NCI-H2196 (cell line): Measurements from ENCODE around the gene CROCC2.
A peak's percentile ranks its signal among the peaks of the same experiment; 100 is the strongest.
"Not testable (repeated sequence)": the region's sequence is repeated elsewhere in the genome, so short reads cannot be mapped to it uniquely, and the experiment has no call there.

Experiments used
- DNase-seq: peaks from one replicate; lab custom pipeline; 2025; ENCODE audit not compliant: unreplicated experiment; lab: John Stamatoyannopoulos, UW

The CROCC2 gene

DNA sequence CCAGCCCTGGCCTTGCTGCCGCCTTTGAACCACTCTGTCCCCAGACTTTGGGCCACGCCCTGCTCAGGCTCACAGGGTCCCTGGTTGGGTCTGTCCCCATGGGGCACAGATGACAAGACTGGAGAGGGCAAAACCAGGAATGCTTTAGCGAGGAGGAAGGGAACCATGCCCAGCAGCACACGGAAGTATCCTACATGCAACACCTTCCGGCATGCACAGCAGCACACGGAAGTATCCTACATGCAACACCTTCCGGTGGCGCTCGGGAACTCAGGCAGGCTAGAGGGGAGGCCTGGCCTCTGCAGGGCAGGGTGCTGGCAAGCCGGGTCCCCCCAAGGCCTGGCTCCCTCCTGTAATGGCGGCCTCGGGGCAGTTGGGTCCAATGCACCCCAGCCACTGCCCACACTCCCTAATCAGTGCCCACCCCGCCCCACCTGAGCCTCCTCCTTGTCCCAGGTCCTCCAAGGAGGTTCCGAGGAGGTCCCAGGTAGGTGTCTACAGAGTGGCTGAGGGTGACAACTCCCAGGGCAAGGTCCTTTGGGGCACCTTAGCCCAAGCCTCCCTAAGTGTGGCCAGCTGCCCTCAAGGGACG is 58.7 kb downstream of the CROCC2 start:
- DNase-seq = no peak

DNA sequence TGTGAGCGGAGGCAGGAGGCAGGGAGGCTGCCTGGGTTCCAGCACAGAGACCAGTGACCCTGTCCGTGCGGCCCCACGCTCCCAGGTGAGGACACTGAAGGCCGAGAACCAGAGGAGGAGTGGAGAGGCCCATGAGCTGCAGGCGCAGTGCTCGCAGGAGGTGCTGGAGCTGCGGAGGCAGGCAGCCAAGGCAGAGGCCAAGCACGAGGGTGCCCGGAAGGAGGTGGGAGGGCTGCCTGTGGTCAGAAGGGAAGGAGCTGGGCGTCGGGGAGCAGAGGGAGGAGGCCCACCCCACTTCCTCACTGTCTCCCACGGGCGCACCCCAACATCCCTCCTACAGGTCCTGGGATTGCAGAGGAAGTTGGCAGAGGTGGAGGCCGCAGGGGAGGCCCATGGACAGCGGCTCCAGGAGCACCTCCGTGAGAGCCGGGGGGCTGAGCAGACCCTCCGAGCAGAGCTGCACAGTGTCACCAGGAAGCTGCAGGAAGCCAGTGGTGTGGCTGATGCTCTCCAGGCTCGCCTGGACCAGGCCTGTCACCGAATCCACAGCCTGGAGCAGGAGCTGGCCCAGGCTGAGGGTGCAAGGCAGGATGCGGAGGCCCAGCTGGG is 59.3 kb downstream of the CROCC2 start:
- no peak for DNase-seq

DNA sequence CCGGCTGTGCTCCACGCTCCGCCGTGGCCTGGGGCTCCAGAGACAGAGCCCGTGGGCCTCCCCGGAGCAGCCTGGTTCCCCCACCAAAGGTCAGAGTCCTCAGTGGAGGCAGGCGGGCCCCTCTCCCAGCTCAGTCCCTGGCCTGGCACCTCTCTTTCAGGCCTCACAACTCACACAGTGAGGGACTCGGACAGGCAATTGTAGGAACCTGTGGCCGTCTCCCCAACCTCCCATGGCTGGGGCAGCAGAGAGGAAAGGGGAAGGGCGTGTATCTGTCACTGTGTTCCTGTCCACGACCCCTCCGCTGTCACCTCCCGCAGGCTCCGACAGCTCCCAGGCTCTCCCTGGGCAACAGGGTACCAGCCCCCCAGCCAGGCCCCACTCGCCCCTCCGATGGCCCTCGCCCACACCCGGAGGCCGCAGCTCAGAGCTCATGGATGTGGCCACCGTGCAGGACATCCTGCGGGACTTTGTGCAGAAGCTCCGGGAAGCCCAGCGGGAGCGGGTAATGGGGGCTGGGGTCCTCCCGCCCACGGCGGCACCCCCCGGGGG is 59.8 kb downstream of the CROCC2 start:
- DNase-seq = no peak

DNA sequence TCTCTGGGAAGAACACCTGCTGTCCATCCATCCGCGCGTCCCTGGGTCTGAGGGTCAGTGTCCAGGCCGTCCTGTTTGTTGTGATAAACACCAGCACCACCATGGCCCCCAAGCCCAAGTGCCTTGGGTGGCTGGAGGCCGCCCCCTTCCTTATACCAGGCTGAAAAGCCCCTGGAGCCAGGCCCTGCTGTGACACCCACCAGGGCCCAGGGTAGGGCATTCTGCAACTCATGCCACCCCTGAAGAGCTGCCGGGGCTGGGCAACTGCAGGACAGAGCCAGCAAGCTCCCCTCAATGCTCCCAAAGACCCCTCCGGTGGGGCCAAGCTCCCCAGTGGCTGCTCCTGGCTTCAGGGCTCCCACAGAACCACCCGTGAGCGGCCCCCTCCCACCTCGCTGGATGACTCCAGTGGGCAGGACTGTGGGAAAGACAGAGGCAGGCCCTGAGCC is 60.3 kb downstream of the CROCC2 start:
- DNase-seq = no peak

DNA sequence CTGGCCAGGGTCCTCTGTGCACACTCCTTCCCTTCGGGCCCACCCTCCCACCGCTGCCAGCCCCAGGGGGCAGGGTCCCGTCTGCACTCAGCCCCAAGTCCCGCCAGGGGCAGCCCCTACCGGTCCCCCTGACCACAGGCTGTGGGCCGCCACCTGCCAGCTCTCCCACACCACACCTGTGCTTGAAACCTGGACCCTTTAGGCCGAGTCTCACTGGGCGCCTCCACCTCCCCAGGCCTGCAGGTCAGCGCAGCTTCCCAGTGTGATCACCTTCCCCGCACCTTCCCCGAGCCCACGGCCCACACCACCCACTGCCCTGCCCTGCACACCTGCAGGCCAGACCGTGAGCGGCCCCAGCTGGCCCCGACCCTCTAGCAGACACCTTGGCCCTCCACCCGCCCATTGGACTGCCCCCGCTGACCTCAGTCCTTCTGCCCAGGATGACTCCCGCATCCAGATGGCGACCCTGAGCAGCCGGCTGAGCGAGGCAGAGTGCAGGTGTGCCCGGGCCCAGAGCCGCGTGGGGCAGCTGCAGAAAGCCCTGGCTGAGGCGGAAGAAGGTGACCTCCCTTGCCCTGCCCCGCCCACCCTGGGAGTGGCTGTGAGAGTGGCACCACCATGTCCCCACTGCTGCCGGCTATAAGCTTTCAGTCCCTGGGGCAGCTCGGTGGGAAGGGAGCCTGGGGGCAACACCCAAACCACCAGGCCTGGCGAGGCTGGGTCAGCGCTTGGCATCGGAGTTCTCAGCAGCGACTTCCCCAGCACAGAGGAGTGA is 61.0 kb downstream of the CROCC2 start:
- no peak for DNase-seq

DNA sequence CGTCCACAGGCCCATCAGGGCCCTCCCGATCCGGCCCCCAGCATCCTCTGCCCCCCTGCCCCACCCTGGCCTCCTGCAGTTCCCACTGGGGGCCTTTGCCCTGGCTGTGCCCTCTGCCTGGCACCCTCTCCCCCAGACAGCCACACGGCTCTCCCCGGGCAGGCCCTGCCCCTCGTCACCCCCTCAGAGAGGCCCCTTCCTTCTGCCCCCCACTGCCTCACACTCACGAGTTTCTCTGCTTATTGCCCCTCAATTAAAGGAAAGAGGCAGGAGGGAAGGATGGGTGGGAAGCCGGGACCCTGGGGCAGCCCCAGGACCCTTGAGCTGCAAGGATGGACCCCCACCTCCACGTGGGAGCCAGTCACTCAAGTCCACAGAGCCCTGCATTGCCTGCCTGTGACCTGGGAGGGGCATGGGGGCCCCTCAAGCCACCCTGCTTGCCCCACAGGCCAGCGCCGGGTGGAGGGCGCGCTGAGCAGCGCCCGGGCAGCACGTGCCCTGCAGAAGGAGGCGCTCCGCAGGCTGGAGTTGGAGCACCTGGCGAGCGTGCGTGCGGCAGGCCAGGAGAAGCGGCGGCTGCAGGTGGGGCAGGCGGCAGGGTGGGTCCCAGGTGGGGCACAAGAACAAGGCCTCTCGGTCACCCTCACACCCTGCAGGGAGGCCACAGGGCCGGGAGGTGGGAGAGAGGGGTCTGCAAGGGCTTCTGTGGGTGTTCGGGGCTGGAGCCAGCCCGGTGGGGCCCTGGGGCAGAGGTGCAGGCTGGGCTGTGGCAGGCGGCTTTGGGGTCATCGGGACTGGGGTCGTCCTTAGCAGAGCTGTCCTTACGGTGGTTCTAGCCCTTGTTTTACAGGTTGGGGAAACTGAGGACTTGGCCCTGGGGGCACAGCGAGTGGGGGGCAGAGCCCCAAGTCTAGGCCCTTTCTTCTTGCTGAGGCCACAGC is 61.8 kb downstream of the CROCC2 start:
- DNase-seq = no peak

DNA sequence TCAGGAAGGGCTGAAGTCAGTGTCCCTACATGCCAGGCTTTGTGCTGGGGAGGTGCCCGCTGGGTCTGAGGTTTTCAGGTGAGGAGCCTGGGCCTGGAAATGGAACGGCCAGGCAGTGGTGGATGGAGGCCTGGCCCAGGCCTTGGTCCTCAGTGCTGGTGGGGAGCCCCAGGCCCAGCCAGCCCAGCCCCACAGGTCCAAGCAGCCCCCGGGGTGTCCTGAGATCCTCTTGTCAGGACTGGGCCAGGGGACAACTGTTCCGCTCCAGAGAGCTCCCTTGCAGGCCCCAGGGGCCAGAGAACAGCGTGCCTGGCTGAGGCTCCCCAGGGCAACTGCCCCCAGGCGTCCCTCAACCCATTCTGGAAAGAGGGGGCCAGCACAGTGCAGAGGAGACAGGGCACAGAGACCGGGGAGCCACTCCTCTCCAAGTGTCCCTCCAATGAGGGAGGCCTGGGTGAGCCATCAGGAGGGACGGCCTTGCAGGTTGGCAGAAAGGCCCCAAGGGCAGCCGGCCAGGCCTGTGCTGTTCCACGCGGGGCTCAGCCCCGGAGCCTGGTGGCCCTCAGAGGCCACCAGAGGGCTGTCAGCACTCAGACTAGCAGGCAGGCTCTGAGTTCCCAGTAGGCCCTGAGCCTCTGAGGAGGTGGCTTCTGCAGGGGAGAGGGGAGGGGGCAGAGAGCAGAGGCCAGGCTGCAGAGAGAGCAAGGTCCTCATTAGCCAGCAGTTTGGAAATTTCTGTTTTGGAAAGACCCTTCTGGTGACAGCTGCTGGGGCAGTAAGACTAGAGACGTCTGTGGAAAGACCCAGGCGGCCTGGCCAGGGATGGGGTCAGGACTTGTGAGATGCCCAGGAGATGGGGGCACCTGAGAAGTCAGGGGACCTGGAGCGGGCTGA is 62.8 kb downstream of the CROCC2 start:
- DNase-seq = no peak

DNA sequence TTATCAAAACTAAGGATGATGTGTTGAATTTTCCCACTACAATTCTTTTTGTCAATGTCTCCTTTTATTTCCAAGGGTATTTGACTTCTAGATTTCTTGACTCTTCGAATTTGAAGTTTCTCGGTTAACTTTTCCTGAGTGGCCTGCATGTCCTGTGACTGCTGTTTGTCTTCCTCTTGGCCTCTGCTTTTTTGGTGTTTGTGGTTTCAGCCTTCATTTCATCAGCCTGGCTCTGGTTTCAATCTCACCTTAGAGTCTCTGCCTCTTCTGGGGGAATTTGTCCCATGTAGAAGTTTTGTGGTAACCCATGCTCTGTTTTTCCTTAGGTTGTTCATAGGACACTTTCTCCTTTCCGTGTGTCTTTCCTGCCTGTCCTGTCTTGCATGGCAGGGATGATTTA is 64.0 kb downstream of the CROCC2 start:
- no peak for DNase-seq

DNA sequence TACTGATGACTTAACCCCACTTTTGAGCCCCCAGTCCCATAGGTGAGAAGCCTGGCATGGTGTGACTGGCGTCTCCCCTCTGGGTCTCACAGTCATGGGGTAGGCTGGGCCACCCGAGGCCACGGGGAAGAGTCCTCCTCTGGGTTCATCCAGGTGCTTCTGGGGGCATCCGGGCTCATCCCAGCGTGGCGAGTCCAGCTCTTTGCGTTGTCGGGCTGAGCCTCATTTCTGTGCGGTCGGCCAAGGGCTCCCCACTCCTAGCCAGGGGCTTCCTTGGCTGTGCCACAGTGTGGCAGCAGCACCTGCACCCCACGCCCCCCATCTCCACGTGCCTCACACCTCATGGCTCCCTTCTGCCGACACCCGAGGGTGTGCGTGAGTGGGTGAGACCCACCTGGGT is 64.7 kb downstream of the CROCC2 start:
- DNase-seq = no peak

DNA sequence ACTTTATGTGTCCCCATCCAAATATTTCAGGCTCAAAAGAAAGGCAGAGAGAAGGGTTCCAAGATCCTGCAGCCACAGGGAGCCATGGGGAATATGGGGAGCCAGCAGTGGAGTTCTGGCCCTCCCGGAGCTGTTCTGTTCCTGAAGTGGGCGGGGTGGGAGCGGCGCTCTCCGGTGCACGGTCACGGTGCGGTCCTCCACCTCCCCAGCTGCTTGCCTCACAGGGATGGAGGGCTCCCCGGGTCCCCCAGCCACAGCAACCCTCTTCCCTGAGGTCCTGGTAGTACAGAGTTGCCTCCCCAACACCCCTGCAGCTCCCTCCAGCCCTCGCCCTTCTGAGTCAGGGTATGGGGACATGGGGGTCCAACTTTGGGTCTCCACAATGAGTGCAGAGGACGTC is 66.1 kb downstream of the CROCC2 start:
- no peak for DNase-seq

DNA sequence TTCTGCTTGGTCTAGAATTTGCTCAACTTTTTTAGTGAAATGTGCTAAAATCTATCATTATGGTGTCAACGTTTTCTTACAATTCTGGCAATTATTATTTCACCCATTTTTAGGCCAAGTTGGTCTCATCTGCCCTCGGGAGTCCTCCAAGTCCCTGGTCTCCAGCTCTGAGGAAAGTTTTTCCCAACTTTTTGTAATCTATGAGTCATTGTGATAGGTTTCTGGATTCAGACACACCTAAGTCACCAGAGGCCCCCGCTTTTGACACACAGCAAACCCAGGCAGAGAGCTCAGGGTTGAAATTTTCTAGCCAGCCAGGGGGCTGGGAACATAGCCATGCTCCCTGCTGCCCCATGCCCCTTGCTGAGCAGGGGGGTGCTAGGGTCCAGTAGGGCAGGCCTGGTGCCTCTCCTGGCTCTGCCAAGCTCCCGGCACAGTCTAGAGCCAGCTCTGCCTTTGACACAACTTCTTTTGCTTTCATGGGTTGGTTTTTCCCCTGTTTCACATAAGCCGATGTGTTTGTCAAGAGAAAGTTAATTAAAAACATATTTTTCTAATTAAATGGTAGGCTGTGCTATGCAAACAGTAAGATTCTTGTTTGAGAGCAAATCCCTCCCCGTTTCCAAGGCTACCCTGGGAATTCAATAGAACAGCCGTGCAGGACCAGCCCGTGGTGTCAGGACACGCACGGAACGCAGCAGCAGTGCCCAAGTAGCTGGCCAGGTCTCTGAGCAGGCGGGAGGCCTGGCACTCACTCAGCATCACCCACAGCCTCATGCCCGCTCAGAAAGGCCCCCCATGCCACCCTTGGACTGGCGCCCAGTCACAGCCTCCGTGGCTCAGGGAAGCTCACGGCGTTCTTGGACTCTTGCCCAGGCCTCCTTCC is 66.7 kb downstream of the CROCC2 start:
- DNase-seq = no peak

DNA sequence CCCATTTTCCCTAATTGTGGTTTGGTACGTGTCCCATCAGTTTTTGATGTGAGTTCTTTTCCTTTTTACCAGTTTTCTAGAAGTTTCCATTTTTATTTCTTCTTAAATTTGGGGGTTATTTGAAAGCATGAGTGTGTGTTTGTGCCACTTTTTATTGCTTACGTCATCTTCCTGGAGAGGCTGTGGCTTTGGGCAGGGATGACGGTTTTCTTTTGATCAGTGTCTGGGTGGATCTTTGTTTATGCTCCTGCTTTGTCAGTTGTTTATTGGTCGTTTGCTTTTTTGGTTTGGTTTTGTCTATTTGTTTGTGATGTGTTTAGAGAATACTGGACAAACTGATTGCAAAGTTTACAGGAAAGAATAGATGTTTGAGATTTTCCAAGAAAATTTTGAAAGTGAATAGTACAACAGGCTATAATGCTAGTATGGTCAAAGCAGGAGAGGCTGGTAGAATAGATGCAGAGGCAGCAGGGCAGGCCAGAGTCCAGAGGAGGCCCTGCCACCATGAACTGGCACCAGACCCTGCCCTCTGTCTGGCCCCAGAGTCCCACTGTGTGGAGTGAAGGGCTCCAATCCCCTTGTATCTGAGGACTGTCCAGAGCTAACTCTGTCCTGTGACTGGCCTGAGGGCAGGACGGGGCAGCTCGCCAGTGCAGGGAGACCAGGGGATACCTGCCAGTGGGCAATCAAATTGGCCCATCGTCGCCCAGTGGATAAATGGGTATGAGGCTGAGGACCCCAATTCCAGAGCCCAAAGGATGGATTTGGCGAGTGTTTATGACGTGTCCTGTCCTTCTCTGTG is 68.8 kb downstream of the CROCC2 start:
- DNase-seq = no peak

DNA sequence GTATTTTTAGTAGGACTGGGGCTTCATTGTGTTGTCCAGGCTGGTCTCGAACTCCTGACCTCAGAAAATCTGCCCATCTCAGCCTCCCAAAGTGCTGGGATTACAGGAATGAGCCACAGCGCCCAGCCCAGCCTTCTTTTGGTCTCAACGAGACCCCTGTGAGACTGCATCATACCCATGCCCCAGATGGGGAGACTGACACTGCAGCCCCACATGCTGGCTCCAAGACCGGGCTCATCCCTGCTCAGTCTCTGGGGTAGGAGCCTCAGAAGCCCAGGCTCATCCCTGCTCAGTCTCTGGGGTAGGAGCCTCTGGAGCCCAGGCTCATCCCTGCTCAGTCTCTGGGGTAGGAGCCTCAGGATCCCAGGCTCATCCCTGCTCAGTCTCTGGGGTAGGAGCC is 69.8 kb downstream of the CROCC2 start:
- DNase-seq = not testable (repeated sequence)

DNA sequence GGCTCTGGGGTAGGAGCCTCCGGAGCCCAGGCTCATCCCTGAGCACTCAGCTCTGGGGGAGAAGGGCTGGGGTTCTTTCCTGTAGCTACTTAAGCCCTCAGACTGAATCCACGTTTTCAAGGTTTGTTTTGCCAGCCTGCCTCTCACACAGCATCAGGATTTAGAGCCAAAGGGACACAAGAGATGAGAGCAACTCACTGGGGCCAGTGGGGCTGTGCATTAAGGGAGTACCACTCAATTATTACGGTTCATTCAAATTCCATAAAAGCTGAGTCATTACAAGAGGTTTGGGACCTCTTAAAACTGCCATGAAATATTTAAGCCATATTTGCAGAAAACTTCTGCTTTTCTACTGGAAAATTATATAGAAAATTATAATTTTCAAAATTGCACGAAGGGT is 75.1 kb downstream of the CROCC2 start:
- DNase-seq = no peak

DNA sequence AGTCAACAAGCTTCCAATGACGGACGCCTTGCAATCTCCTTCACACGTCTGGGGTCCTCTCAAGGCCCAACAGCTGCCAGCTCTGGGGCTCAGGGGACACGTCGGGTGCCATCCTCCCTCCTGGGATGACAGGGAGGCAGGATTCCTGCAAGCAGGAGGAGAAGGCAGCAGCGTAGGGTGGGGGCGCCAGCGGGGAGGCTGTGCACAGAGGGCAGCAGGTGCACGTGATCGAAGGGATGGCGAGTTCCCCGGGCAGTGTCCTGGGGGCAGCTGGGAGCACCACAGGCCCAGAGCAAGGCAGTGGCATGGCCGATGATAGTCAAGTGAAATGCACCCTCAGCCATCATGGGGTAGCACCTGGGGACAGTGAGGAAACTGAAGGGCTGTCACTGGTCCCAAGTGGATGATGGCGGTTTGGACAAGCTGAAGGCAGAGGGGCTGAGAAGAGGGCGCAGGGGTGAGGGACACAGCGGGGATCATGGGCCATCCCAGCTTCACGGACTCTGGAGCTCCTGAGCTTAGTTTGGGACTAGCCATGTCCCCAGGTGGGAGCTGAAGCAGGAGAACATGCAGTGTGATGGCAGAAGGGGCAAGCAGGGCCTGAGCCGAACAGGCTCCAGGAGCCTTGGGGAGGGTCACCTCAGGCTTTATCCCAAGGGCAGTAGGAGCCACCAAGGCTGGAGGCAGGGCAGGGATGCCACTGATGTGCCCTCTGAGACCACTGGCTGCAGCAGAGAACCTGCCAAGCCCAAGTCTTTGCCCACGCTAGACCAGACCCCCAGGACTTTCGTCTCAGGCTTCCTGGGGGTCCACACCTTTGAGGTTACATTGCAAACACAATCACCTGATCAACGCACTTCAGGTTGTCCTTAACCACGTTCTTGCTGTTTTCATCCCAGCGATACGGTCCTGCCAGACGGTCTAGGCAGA is 76.0 kb downstream of the CROCC2 start:
- no peak for DNase-seq

DNA sequence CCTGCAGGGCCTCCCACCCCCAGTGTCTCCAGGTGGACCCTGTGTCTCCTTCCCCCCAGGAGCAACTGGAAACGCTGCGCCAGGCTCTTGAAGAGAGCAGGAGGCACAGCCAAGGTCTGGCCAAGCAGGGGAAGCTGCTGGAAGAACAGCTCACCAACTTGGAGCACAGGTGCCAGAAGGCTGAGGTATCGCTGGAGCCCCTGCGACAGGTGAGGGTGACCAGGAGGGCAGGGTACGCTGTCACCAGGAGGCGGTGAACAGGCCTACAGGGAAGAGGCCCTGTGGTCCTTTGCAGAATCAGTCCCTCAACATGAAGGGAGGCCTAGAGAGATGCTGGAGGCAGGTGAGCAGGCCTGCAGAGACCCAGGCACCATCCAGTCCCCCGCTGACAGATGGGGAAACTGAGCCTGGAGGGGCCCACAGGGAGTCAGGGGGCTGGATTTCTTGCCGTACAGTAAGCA is 76.7 kb downstream of the CROCC2 start:
- DNase-seq = no peak

DNA sequence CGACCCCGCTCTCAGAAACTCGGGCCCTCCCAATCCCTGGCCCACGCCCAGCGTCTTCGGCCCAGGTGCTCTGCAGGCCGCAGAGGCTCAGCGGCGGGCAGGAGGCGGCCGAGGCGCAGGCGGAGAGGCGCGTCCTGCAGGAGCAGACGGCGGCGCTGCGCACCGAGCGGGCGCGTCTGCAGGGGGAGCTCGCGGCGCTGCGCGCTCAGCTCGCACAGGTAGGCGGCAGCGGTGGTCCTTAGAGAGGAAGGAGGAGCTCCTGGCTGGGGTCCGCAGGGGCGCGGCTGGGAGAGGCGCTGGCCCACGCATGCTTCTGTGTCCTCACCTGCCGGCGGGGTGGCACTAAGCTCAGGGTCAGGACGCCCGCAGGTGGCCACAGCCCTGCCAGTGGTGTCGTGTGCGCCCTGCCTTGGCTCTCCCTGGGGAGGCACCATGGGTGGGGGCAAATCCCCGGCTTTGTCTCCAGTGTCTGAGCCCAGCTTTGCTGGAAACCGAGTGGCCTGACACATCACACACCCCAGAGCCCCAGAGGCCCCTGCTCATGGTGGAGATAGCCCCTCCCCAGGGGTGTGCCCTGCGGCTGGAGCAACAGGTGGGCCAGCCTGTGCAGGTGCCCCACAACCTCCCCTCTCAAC is 77.3 kb downstream of the CROCC2 start:
- peak; percentile 78 for DNase-seq
